DMS53 (cell line): ENCODE data around the gene ITGB2.

Experiments
- DNase-seq: peaks from one replicate; lab custom pipeline; 2025; lab: John Stamatoyannopoulos, UW

The ITGB2 gene

DNA sequence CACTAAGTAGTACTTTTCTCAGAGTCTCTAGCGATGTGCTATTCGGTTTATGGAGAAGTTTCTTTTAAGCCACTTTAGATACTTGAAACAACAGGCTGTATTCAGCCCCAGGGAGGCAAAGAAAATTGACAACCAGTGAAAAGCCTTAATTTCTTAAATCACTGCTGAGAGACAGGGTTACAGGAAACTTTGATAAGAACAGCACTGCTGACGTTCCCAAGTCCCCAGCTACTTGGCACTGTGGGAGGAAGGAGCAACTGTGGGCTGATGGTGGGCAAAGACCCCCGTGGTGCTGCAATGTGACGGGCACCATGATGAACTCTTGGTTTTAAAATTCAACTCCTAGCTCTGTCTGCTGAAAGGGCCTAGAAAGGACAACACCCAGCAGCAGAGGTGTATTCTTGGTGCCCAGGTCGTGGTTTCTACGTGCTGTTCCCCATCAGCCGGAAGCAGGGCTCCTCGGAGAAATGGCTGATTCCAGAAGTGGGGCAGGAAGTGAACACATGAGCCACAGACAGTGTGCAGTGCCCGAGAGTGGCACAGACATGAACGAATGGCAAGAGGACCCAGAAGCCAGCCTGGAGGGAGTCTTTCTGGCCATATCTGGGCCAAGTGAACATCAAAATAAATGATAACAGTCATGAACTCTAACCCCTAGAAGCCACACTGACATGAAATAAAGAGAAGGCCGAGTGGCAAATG, 52.5 kb downstream of the ITGB2 start:
- no peak for DNase-seq

DNA sequence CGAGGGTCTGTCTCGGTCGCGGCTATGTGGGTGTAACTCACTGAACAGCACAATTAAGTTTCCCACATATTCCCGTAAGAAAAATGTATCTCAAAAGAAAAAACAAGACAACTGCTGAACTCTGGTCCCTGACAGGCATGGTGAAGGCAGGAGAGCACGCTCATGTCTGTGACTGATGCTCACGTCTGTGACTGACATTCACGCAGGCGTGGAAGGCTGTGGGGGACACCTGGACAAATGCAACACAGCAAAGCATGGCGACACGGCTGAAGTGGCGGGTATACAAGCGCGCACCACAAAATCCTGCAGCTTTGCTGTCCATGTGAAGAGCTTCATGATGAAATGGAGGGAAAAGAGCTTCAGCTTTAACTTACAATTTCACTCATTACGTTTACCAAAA, 53.2 kb downstream of the ITGB2 start:
- DNase-seq, result no peak

DNA sequence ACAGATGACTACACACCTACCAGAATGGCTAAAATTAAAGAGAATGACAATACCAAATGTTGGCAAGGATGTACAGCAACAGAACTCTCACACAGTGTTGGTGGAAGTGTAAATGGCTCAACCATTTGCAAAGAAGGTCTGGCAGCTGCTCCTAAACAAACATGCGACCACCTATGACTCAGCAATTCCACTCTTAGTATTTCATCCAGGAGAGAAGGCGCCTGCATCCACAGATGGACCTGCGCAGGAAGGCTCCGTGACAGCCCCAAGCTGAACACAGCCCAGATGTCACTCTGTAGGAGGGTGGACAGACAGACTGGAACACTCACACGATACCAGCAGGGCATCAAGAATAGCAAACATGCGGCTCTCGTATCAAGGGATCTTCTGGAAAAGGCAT, 53.9 kb downstream of the ITGB2 start:
- DNase-seq, result peak; percentile 48

DNA sequence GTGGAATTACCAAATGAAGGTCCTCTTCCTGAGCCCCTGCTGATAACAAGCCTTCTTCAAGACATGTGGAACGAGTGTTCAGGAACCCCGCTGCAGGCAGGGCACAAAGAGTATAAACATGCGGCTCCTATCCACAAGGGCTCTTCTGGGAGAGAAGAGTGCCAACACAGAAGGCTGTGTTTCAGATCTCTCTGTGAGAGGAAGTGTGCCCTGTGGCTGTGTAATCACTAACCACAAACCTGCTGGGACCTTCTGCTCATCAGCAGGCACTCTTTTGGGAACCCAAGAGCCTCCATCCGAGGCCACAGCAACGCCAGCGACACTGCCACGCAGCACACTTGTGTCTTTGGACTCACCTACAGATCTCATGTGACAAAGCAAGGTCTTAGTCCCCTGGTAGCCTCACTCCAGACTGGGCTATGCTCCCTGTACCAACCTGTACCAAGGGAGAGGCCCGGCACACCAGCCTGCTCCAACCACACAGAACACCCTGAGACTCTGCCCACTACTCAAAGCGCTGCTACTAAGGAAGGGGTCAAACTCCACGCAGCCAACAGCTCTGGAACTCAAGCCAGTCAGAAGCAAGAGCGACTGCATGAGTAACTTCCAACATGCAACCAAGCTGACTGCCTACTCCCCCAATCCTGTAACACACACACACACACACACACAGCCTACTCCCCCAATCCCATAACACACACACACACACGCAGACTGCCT, 55.0 kb downstream of the ITGB2 start:
- DNase-seq, result no peak

DNA sequence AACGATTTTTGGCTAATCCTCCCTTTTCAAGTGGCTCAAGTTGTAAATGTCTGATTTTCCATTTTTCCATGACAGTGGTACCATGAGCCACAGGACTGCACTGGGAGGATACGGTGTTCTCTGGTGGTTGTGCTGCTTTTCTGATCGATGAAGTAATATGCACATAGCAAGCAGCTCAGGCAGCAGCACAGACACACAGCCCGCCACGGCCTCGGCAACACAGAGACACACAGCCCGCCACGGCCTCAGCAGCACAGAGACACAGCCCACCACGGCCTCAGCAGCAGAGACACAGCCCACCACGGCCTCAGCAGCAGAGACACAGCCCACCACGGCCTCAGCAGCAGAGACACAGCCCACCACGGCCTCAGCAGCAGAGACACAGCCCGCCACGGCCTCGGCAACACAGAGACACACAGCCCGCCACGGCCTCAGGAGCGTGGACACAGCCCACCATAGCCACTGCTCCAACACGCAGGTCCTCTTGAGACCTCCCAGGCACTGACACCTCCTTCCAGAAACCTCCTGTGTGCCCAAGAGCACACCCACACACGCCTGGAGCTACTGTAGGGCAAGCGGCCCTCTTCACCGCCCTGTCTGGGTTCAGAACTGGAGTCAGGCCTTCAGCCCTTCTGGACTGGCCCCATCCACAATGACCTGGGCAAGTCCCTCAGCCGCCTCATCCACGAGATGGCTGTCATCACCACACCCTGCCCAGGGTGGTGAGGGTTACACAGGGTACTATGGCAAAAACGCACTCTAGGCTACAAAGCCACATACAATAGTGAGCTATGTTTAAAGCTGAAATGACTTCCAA, 57.6 kb downstream of the ITGB2 start:
- no peak for DNase-seq

DNA sequence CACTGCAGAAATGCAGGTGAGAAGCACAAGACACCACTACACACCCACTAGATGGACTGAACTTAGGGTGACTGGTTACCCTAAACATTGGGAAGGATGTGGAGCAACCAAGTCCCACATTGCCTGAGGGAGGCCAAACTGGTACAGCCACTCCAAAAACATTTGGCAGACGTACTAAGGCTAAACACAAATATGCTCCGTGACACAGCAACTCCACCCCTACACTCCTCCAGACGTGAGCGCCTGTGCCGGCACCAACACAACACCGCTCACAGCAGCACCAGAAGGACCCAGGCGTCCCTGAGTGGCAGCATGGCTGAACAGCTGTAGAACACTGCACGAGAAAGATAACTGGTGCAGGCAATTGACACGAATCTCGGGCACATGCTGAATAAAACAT, 61.9 kb downstream of the ITGB2 start:
- no peak for DNase-seq

DNA sequence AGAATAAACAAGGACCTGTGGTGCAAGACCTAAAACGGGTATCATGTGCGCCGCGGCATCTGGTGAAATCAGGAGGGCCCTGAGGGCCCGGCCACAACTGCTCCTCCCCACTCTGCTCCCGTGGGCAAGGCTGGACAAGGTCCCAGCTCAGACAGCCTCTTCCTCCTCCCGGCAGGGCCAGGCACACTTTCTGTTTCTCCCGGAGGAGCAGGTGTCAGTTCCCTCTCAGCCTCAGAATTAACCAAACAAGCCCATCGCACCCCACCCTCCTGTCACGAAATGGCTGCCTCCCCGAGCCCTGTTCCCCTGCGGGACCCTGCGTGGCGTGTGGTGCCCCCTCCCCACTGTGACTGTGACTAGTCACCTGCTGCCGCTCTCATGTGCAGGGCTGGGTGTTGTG, 62.4 kb downstream of the ITGB2 start:
- no peak for DNase-seq

DNA sequence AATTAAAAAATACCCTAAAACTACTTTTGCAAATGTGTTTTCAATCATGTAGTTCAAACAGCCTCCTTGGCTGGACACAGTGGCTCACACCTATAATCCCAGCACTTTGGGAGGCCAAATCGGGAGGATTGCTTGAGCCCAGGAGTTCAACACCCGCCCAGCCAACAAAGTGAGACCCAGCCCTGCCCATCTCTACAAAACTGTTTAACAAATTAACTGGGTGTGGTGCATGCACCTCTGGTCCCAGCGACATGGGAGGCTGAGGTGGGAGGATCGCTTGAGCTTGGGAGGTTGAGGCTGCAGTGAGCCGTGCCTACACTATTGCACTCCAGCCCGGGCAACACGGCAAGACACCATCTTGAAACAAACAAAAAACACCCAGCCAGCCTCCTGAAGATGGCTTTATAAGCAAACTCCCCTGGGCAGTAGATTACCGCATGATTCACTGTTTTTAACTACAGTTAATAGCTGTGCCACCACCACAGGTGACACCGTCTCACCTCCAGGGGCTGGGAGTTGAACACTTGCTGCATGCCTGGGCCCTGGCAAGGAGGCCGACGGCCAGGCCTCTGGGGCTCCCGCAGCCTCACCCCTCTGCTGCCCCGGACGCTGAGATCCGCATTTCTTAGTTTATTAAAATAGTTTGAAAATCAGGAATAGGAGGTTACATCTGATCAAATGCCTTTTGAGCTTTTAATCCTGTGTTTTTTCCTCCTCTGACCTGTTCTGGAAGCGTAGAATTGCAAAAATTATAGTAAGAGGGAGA, 63.4 kb downstream of the ITGB2 start:
- no peak for DNase-seq

DNA sequence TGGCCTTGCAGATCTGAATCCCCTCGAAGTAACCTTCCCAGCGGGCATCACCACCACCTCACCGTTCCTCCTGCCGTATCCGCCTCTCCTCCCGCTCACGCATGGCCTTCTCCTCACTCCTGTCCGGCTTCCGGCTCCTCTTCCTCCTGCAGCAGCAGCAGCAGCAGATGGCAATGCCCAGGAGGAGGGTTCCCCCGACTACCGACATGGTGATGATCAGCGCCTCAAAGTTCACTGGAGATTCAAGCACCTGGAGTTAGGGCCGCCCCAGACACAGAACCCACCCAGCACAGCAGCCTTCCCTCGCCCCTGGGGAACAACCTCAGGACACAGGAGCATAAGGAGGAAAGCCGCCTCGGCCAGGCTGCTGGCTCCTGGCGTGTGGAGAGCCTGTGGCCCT, 64.6 kb downstream of the ITGB2 start:
- no peak for DNase-seq

DNA sequence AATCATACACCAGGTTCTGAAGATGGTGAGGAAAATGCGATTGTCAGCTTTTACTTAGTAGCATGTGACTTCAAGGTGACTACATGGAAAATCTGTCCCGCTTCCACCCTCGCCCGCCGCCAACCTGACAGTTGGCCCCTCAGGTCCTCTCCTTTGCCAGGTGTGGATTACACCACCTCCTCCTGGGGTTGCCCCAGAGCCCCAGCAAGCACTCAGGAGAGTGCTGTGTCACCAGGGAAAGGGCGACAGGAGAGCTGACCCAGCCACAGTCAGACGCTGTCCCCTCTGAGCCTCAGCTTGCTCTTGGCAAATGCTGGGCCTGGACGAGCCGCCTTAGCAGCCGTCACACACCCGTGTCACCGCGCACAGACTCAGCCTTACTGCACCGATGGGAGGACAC, 65.1 kb downstream of the ITGB2 start:
- DNase-seq, result no peak

DNA sequence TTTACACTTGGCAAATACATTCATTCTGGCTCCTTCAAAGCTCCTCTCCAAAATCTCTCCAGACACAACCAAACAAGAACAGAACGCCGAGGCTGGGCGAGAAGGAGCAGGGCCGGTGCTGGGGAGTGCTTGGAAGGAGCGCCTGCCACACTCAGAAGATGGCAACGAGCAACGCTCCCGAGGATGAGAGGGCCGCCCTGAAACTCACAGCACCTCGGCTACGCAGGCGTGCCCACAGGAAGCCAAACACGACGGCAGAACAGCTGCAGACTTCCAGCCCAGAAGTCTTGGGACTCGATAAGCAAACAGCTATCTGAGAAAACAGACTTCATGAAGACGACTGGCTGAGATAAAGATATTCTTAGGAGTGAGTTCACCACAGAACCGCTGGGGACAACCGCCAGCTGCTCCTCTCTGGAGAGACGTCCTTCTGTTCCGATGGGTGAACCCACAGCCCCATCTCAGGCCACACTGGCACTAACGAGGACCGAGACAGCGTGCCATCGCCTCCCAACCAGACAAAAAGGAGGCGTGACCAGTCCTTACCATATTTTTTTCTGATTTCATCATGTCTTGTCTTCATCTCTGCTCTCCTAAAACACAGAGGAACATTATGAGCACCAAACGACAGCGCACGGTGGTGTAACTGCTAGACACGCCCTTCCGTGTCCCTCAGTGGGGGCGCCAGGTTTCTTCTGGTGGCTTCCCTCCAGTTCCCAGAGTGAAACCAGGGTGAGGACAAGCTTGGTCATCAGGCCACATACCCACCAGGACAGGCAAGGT, 65.8 kb downstream of the ITGB2 start:
- no peak for DNase-seq

DNA sequence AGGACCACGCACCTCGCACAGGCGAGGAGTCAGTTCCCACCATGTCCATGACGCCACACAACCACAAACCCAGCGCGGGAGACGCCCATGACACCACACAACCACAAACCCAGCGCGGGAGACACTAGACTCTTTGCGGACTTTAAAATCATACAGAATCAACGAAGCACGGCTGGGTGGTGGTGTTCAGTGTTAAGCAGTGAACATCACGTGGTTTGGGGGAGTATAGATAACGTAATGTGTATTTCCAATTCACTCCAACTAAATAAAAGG, 66.4 kb downstream of the ITGB2 start:
- DNase-seq, result no peak

DNA sequence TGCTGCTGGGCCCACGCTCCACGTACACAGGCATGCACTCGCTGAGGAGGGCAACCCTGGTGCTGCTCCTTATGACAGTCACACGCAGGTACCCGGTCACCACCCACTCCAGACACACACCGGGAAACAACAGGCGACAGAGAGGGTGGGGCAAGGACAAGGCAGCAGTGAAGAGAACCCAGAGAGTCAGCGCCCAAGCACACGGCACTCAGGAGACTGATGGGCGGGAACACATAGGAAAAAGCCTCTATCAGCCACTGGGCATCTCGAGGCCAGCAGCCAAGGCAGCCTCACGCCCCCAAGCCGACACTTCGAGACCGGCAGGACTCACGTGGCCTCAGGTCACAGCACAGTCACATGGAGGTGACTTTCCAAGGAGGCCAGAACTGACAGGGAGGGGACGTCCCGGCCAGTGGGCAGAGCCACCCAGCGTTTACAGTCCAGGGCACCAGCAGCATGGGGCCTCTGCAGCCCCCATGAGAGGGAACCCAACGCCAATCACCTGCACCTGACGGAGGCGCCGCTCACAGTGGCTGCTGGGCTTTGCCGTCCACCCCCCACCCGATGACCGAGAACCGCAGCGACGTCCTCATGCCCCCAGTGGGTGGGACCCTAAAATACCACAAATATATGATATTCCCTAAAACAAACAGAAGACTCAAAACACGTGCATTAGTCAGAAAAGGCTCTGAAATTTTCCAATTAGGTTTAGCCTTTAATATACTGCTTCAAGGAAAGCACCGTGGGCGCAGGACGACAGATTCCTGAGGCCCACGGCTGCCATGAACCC, 66.9 kb downstream of the ITGB2 start:
- no peak for DNase-seq

DNA sequence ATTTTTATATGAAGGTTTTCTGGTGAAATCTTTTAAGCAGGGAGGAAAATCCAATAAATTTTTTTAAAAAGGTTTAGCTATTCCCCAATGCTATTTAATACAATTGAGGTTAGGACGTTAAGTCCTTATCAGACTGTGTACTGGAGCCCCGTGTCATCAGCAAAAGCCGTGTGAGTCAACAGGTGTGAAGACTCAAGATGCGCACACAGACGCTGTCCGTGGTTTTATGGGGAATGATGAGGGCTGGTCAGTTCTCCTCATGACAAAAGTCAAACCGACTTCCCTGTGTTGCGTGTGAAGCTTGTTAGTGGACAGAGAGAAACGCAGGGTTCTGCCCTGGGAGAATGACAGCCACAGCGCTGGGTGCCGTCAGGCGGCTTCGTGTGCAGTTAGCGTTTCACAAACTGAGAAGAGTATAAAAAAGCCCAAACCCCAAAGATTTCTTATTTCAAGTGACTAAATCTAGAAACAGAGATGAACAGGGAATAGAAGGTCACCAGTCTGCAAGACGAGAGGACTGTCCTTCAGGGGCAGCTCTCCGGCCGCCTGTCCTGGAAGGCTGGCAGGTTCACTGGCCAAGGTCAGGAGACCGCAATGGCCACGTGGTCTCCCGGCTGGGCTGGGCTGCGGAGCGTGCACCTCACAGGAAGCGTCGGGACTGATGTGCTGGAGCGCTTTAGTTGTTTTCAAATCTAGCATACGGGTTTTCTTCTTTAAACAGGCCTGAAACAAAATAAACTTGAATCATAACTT, 69.6 kb downstream of the ITGB2 start:
- DNase-seq, result no peak

DNA sequence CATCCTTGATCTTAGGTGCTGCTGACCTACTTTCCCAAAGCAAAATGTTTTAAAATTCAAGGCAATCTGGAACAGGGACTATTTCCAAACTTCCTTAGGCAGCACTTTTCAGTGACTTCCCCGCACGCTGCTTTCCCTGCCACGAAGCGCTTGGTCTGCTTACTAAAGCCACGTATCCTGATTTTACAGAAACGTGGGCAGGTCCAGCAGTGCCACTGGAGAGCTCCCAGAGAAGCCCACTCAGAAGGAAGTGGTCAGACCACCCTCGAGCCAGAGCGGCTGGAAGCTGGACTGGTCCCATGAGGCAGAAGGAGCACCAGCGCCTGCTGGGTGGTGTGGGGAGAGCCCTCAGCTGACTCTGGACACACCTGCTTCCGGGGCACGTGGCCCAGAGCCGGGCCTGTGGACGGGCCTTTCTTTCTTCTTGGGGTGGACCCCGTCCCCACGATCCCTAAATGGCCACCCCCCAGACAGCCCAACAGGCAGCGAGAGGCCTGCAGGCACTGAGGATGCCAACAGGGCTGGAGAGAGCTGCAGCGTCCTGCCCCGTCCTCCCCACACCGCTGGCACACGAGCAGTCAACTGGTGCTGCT, 70.4 kb downstream of the ITGB2 start:
- DNase-seq, result no peak

DNA sequence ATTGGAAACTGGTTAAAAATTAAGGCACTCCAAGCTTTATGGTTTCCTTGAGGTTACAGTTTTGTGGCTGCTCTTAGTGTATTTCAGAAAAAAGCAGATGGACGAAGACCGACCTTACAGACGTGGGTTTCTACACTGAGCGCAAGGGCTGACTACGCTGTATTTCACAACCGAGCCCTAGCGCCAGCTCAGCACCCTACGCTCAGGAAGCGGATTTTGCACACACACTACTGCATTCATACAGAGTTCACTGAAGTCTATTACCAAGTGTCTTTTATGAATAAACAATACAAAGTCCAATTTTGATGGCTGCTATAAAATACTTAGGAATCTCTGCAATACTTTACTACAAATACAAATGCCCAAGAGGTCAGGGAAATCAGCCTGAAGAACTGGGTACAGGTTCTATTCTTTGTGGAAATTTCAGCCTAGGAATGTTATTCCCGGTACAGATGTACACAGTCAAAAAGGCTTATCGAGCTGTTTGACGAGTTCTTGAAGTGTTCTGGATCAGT, 71.0 kb downstream of the ITGB2 start:
- peak; percentile 31 for DNase-seq

DNA sequence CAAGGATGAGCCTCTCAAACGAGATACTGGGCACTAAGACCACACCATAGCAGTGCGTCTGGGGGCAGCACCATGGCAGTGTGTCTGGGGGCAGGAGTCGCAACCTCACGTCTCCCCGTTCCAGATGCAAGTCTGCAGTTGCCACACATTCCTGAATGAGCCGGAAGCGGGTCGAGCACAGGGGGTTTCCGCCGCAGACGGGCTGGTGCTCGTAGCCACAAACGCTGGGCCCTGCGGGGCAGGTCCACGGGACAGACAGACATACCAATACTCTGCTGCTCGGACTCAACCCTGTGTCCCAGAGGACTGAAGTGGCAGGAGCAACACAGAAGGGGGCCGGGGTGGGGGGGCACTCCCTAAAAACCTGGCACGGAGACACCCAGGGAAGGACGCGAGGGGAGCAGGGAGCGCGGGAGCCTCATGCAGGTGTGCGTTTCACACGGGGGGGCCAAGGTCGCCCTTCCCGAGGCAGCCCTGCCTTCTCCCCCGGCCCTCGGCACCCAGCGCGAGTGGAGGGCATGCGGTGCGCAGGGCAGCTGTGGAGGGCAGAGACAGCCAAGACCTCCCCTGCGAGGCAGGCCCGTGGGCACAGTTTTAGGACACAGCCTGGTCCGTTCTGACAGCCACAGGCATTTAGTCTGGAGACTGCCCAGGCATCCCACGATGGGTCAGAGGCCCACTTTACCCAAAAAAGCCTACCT, 71.7 kb downstream of the ITGB2 start:
- no peak for DNase-seq

DNA sequence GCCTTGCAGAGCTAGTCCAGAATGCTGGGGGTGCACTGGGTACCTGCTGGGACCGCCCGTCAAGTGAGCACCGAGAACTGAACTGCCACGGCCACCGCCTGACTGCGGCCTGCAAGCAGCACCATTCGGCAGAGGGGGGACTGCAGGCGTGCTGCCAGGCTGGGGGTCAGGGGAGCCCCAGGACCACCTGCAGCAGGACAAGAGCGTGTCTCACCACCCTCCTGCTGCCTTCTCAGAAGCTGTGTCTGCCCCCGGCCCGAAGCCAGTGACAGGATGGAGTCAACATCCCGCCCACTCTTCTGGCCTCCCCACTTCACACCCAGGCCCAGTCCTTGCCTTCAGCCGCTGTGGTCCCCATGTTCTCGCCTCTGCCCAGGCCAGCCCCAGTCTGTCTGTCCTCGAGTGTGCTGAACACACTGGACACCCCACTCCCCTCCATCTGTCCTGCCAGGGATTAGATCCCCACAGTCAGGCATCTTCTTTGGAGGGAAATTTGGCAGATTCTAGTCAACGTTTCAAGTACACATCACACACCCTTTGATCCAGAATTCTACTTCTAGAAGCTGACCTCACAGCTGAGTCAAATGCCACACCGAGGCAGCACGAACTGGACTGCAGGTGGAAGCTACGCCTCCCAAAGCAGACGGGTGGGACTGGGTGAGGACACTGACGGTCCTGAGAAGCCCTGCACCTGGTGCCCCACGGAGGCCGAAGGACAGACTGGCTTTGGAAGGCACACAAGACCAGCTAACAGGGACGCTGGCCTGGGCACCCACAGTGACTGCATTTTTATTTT, 73.2 kb downstream of the ITGB2 start:
- no peak for DNase-seq
